Osteoblast (primary cell): ENCODE measurements around the gene TMEM17. TPM values are rescaled to one million over a fixed set of nuclear protein-coding genes. Genes with fewer than 3 reads are reported as not detected.

Experiments
- DNase-seq: peaks from one replicate; pipeline ENCODE4 v3.0.0; 2011; ENCODE audit warnings: low spot score, mixed read lengths; ENCODE audit not compliant: insufficient read length; ENCODE audit errors: missing footprints
- H2AFZ ChIP-seq: 2 replicates; pipeline ENCODE4 v1.6.0; 2011; ENCODE audit warnings: mild to moderate bottlenecking, low read length
- H3K27ac ChIP-seq: 2 replicates; pipeline ENCODE4 v1.5.1; 2011; ENCODE audit warnings: mild to moderate bottlenecking, low read depth, low read length, moderate library complexity
- H3K27me3 ChIP-seq: 2 replicates; pipeline ENCODE4 v1.6.0; 2012; ENCODE audit warnings: mild to moderate bottlenecking, control low read depth, inconsistent platforms, low read length, moderate library complexity; ENCODE audit not compliant: insufficient read depth
- H3K36me3 ChIP-seq: 2 replicates; pipeline ENCODE4 v1.5.1; 2011; ENCODE audit warnings: mild to moderate bottlenecking, low read length, control low read depth, moderate library complexity; ENCODE audit not compliant: insufficient read depth
- H3K4me1 ChIP-seq: 2 replicates; pipeline ENCODE4 v1.5.1; 2011; ENCODE audit warnings: mild to moderate bottlenecking, low read length, control low read depth, moderate library complexity; ENCODE audit not compliant: insufficient read depth
- H3K4me2 ChIP-seq: 2 replicates; pipeline ENCODE4 v1.6.0; 2011; ENCODE audit warnings: mild to moderate bottlenecking, low read length; ENCODE audit not compliant: insufficient read depth
- H3K4me3 ChIP-seq: fragments of 200-600 bp; sonication (generic); 3 replicates; pipeline ENCODE4 v1.5.1; 2012; ENCODE audit warnings: mild to moderate bottlenecking, low read length, inconsistent platforms; ENCODE audit not compliant: insufficient read depth
- H3K79me2 ChIP-seq: 2 replicates; pipeline ENCODE4 v1.6.0; 2012; ENCODE audit warnings: mild to moderate bottlenecking, low read length, control low read depth, inconsistent platforms; ENCODE audit not compliant: insufficient read depth
- H3K9me3 ChIP-seq: 2 replicates; pipeline ENCODE4 v1.5.1; 2011; ENCODE audit warnings: low read depth, low read length, control low read depth
- H4K20me1 ChIP-seq: 2 replicates; pipeline ENCODE4 v1.6.0; 2012; ENCODE audit warnings: mild to moderate bottlenecking, low read length, control low read depth; ENCODE audit not compliant: insufficient read depth
- total RNA-seq: library from RNA; depleted of rRNA; stranded (reverse); fragments of >200 nt; gene quantifications from 2 replicates; pipeline ENCODE4 v1.2.3, GENCODE V29; 2012
- TF ChIP-seq, protein P1 (sequence below): IDR thresholded peaks from 2 replicates; pipeline ENCODE4 v1.5.1; 2011; ENCODE audit warnings: mild to moderate bottlenecking, low read depth, low read length, moderate library complexity; ENCODE audit errors: extremely low read depth

Gene TMEM17
- total RNA-seq, 1 donor, result 3.3 TPM

GRCh38 chr2:62511636-62512035 is 5.6 kb upstream of the TMEM17 start:
- no peak for DNase-seq
- no peak overlapping the region for H3K4me2 ChIP-seq
- TF ChIP-seq, protein P1, sequence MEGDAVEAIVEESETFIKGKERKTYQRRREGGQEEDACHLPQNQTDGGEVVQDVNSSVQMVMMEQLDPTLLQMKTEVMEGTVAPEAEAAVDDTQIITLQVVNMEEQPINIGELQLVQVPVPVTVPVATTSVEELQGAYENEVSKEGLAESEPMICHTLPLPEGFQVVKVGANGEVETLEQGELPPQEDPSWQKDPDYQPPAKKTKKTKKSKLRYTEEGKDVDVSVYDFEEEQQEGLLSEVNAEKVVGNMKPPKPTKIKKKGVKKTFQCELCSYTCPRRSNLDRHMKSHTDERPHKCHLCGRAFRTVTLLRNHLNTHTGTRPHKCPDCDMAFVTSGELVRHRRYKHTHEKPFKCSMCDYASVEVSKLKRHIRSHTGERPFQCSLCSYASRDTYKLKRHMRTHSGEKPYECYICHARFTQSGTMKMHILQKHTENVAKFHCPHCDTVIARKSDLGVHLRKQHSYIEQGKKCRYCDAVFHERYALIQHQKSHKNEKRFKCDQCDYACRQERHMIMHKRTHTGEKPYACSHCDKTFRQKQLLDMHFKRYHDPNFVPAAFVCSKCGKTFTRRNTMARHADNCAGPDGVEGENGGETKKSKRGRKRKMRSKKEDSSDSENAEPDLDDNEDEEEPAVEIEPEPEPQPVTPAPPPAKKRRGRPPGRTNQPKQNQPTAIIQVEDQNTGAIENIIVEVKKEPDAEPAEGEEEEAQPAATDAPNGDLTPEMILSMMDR, result no peak
- H3K4me3 ChIP-seq, result no peak overlapping the region
- H3K9me3 ChIP-seq, result no peaks in the 10 kb centered on the region
- H3K4me1 ChIP-seq, result peaks cover under 1% of the 10 kb centered on the region
- no peaks in the 10 kb centered on the region for H3K36me3 ChIP-seq
- H4K20me1 ChIP-seq, result no peaks in the 10 kb centered on the region
- H3K79me2 ChIP-seq, result no peaks in the 10 kb centered on the region
- H2AFZ ChIP-seq, result no peak overlapping the region
- H3K27me3 ChIP-seq, result no peaks in the 10 kb centered on the region
- H3K27ac ChIP-seq, result no peak overlapping the region

DNA sequence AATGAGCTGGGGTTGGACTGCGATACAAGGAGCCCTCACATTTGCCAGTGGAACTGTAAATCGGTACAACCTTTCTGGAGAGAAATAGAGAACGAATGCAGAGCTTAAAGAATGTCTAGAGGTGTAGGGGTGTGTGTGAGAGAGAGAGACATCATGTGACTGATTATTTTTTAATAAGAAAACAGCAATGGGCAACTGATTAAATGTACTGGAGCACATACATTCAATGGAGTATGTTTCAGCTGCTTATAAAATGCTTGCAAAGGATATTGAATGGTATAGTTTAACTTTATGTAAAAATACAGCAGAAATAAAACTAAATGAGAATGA is 391 bp upstream of the TMEM17 start:
- no peak for DNase-seq
- peak overlapping the region; percentile 95 for H3K4me2 ChIP-seq
- H3K4me1 ChIP-seq, result peaks cover 9% of the 10 kb centered on the region
- H3K27me3 ChIP-seq, result no peaks in the 10 kb centered on the region
- peak overlapping the region; percentile 83 for H3K27ac ChIP-seq
- H3K4me3 ChIP-seq, result peak overlapping the region; percentile 87
- H4K20me1 ChIP-seq, result no peaks in the 10 kb centered on the region
- no peaks in the 10 kb centered on the region for H3K36me3 ChIP-seq
- TF ChIP-seq, protein P1, result no peak
- no peaks in the 10 kb centered on the region for H3K79me2 ChIP-seq
- no peaks in the 10 kb centered on the region for H3K9me3 ChIP-seq
- H2AFZ ChIP-seq, result peak overlapping the region; percentile 95

GRCh38 chr2:62505109-62505749 is 766 bp downstream of the TMEM17 start:
- TF ChIP-seq, protein P1, result no peak
- DNase-seq, result no peak
- H3K4me1 ChIP-seq, result peaks cover 9% of the 10 kb centered on the region
- H3K27me3 ChIP-seq, result no peaks in the 10 kb centered on the region
- H3K36me3 ChIP-seq, result no peaks in the 10 kb centered on the region
- peak overlapping the region; percentile 95 for H2AFZ ChIP-seq
- no peaks in the 10 kb centered on the region for H3K9me3 ChIP-seq
- H3K79me2 ChIP-seq, result no peaks in the 10 kb centered on the region
- peak overlapping the region; percentile 95 for H3K4me2 ChIP-seq
- H4K20me1 ChIP-seq, result no peaks in the 10 kb centered on the region
- peak overlapping the region; percentile 87 for H3K4me3 ChIP-seq
- peak overlapping the region; percentile 83 for H3K27ac ChIP-seq

DNA sequence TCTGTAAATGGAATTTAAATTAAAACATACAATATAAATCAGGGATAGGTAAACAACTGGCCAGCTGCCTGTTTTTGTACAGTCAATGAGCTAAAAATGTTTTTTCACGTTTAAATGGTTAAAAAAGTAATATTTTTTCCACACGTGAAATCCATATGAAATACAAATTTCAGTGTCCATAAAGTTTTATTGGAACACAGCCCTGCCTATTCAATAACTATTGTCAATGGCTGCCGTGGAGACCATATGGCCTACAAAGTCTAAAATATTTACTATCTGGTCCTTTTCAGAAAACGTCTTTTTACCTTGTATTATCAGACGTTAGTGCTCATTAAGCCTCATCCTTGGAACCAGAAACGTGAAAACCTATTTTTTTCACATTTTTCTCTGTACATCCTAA is 1.3 kb downstream of the TMEM17 start:
- Histone ChIP-seq H3K36me3 (no peaks in the 10 kb centered on the region), H3K4me2 (no peak overlapping the region), H4K20me1 (no peaks in the 10 kb centered on the region), H3K79me2 (no peaks in the 10 kb centered on the region), H3K4me3 (no peak overlapping the region), H3K27ac (no peak overlapping the region), H2AFZ (peak overlapping the region; percentile 95), H3K27me3 (no peaks in the 10 kb centered on the region), H3K9me3 (no peaks in the 10 kb centered on the region), H3K4me1 (peaks cover 12% of the 10 kb centered on the region)
- DNase-seq, result no peak
- TF ChIP-seq, protein P1, result no peak
